ENCODE data around the gene TIMMDC1.

GRCh38 chr3:119485563-119485962, 12.8 kb upstream of the TIMMDC1 start:
- TF ChIP-seq KDM6A (CRISPR knock-in tag; IDR thresholded peaks at IDR 0.05; ENCODE audit: low read depth), result no peak
- TF ChIP-seq FOXK2 (IDR thresholded peaks at IDR 0.05), result no peak
- TF ChIP-seq JUND (CRISPR knock-in tag; IDR thresholded peaks at IDR 0.05), result no peak
- no peak for TF ChIP-seq ELK4 (CRISPR knock-in tag; IDR thresholded peaks at IDR 0.05; ENCODE audit: borderline replicate concordance)
- no peak for TF ChIP-seq CTCF (CRISPR knock-in tag; IDR thresholded peaks at IDR 0.05)

All from HepG2 (cell line).